Activated gamma-delta T cell treated with Interleukin-2 at 50 U/mL for 16 hours (primary cell): Measurements from ENCODE around the gene BRSK2.
"Not testable (repeated sequence)": the region's sequence is repeated elsewhere in the genome, so short reads cannot be mapped to it uniquely, and the experiment has no call there.

Experiments used
- DNase-seq: peaks from one replicate; pipeline ENCODE4 v3.0.0-alpha.2; 2020

BRSK2 gene

DNA sequence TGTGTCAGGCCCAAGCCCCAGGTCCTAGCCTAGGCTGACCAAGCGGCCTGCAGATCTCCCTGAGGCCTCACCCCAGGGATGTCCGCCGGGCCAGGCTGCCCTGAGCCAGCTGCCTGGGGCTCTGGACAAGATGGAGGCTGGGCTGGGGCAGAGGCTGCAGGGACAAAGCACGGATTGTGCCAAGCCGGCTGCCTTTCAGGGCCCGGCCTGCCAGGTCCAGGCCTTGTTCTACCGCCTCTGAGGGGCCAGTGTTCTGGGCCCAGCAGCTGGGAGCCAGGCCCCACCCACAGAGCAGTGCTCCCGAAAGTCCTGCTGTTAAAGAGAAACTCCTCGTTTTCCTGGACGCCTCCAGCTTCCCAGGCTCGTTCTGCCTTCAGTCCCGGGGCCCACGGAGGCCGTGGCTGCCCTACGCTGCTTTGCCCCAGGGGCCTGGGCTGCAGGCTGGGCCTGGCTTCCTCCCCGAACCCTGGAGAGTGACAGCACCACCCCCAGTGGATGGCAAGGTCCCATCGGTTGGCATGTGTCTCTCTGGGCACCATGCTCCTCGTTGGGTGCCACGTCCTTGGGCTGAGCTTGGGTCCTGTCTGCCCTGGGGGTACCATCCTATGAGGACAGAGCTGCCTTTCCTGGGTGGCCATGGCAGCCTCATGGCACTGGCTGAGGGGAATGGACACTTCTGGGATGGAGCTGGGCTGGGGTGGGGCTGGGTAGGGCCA is 7.6 kb downstream of the BRSK2 start:
- DNase-seq: no peak

DNA sequence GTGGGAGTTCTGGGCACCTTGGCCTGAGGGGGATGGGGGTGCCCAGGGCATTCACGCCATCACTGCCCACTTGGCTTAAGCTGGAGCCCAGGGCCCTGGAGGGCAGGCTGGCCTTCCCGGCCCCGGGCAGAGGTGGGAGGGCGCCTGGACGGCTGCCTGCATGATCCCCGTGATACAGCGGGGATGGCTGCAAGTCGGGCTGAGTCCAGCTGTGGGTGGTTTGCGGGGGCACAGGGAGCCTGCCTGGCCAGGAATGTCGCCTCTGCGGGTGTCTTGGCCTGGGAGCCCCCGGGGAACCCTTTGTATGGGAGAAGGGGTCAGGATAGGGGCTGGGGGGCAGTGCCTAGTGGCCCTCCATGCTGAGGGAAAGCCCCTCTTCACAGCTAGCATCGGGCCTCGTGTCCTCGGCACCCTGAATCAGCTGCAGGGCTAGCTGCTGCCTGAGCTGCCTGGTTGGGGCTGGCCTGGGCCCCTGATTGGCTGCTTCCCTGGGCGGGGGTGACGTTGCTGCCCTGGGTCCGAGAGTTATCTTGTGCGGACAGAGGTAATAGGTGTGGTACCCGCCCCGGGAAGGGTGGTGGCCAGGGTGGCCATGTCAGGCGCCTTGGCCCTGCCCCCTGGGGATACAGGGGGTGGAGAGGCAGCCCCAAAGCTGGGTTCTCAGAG is 8.3 kb downstream of the BRSK2 start:
- DNase-seq: no peak

GRCh38 chr11:1398528-1399235 is 8.9 kb downstream of the BRSK2 start:
- DNase-seq: no peak

GRCh38 chr11:1399386-1400316 is 9.9 kb downstream of the BRSK2 start:
- DNase-seq: no peak

- no peak for DNase-seq
Observed at GRCh38 chr11:1400317-1401170, 10.8 kb downstream of the BRSK2 start.

DNA sequence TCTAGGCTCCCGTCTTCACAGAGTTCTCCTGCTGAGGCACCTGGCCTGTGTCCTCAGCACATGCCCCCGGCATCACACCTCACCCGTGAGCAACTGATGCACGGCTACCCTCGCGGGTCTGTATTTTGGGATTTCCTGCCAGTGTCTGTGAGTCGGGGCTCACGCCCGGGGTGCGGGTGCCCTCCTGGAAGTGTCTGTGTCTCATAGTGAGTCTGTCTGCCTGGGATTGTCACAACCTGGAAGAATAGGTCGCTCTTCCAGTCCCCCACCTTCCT is 11.4 kb downstream of the BRSK2 start:
- no peak for DNase-seq

- DNase-seq: peak; percentile 38
Observed at GRCh38 chr11:1401656-1402221, 12.0 kb downstream of the BRSK2 start.

DNA sequence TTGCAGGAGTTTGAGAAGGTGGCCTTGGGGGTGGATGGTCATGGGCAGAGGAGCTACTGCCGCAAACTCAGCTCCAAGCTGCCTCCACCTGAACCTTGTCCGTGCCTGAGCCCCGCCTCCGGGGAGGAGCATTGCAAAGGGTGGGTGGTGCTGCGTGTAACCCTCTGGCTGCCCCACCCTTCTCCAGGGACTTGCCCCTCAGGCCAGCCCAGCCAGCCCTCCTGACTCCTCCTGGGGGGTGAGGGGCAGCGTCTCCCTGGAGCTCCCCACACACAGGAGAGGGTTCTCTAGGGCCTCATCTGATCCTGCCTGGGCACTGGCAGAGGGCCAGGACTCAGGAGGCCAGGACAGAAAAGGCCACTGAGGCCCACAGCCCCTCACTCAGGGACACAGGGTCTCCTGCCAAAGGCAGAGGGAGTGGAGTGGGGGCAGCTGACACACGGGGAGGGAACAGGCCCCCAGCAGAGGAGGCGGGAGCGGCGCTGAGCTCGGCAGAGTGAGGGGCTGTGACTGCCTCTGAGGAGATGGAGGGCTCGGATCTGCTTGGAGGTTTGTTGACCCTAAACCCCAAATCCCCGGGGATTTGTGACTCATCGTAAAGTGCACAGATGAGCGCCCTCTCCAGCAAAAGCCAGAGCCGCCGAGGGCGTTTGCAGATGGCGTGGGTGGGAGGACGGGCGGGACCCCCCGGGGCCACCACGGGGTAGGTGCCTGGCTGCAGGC is 12.8 kb downstream of the BRSK2 start:
- DNase-seq: no peak

DNA sequence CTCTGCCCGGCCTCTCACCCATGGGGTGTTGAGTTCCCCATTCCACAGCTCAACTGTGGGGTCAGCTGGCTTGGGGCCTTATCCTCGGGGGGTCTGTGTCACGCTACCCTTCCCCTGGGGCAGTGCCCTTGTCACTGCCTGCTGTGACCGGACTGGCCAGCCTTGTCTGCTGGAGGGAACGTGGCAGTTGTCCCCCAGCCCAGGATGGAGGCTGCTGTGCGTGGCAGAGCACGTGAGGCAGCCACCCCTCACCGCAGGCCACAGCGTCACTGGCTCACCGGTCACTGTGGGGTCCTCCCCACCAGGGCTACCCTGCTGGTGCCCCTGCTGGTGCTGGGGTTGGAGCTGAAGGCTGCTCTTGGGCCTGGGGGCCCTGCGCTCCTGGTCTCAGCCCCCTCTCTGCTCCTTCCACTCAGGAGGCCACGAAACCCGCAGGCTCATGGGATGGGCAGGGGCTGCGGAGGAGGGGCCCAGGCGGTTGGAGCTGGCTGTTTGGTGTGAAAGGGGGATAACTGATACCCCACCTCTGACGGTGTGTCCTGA is 13.4 kb downstream of the BRSK2 start:
- DNase-seq: no peak

DNA sequence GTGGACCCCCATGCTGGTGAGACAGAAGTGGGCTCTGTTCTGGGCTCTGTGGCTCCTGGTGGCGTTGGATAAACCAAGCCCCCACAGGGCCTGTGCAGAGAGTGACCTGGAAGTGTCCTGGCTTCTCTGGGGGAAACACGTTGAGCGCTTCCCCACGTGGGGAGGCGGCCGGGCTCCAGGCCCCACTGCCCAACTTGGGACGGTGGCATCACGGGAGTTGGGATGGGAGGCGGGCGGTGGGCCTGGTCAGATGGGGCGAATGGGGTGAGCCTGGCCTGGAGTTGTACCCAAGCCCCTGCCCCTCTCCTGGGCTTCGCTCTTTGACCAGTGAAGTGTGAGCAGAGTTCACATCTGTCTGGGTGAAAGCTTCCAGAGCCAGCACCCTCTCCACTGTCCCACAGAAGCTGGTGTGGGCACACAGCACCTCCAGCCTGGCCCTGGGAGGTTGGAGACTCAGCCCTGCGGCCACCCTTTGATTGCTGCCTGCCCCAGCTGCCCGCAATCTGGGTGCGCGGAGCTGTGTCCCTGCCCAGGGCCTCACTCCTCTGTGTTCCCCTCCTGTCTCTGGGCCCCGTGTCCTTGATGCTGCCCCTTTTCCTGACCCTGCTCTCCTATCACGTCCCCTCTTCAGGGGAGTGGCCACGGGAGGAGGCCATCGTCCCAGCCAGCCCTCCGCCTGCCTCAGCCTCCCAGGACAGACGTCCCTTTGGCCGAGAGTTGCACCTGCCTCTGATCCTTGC is 14.2 kb downstream of the BRSK2 start:
- no peak for DNase-seq

DNA sequence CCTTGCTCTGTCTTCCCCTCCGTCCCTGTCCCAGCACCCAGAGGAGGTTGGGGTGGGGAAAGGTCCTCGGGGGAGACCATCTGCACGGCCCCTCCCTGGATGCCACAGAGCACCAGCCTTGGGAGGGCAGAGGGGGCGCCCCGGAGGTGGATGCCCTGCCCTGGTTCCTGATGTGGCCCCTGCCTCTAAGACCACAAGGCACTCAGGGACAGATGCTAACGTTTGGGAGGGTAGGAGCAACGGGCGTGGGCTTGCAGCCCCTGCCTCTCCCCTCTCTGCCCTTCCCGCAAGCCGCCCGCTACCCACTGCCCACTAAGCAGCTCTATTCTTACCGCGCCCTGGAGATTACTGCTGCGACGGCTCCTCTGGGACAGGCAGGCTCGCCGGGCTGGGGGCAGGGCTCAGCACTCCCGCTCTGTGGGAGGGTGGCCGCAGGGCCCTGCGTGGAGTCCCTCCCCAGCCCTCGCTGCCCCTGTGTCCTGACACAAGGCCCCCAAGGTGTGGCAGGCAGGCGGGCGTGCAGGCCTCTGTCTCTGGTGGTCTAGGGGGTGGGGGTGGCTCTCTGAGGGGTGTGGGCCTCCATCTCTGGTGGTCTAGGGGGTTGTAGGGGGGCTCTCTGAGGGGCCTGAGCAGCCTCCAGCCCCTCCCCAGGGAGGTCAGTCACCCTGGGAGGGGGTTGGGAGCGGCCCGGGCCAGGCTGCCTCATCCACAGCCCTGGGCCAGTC is 14.9 kb downstream of the BRSK2 start:
- DNase-seq: no peak

DNA sequence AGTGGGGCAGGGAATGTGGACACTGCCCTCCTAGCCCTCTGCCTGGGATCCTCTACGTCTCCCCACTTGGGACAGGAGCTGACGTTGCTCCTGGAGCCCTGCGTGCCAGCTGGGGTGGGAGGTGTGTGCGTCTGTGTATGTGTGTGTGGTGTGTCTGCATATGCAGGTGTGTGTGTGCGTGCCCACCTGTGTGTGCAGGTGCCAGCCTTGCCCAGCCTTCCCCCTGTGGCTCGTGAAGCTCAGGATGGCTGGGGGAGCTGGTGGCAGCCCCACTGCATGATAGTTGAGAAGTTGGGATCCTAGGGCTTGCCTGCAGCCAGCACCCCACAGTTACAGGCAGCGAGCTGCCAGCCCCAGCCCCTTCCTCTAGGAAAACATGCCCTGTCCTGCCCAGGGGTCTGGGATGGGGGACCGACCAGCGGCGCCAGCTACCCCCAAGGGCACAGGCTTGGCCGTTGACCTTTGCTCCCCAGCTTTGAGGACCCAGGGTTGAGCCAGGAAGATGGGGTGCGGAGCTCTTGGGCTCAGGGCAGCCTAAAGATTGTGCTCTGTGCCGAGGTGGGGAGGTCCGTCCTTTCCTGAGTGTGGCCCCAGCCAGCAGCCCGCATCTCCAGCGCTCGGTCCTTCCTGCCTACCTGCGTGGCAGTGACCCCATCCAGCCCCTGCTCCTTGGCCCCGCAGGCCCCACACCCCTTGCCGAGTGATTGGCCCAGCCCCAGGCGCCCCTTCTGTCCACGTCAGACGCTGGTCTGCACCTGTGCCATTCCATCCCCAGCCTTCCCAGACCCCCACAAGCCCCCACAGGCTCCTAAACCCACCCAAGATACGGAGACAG is 15.7 kb downstream of the BRSK2 start:
- DNase-seq: no peak

DNA sequence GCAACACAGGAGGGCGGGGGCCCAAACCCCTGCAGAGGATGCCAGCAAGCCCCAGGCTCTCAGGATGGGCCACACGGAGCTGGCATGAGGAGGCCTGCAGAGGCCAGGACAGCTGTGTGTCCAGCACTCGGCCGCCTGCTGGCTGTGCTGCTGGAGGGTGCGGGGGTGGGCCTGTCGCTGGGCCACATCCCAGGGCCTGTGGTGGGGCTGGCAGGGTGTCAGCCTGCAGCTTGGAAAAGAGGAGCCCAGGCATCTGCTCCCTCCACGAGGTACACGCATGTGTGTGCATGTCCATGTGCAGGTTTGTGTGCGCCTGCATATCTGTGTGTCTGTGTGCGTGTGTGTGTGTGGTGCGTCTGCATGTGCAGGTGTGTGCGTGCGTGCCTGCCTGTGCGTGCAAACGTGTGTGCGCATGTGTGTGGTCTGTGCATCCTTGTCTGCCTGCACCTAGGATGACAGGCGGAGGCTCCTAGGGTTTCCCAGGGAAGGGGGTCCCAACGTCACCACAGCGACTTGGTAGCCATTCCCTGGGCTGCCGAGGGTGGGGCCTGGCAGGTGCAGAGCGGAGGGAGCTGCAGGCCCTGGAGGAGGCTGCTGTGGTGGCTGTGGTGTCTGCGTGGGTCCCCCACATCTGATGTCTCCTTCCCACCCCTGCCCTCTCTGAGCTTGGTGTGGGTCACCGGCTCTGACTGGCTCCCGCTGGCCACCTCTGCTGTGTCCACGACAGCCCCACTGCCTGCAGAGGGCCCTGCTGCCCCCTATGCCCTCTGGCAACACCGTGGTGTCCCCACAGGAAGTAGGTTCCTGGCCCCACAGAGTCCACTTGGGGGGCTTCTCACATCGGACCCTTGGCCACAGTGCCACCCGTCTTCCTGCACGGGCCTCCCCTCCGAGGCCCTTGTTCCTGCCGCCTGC is 17.1 kb downstream of the BRSK2 start:
- DNase-seq: no peak

DNA sequence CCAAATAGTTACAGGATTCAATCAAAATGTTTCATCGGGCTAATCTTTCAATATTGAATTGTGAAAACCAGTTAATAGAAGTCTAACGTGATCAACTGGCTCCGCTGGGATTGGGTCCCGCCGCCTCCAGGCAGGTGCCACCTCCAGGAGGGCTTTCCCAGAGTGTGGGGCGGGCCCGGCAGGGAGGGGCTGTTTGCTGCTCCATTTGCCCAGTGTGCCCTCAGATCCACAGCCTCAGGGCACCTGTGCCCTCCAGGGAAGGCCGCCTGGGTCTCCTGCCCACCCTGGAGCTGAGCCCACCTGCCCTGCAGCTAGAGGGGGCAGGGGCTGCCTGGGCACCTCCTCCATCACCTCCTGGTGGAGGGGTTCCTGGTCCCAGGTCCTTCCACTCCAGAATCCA is 17.9 kb downstream of the BRSK2 start:
- DNase-seq: no peak

DNA sequence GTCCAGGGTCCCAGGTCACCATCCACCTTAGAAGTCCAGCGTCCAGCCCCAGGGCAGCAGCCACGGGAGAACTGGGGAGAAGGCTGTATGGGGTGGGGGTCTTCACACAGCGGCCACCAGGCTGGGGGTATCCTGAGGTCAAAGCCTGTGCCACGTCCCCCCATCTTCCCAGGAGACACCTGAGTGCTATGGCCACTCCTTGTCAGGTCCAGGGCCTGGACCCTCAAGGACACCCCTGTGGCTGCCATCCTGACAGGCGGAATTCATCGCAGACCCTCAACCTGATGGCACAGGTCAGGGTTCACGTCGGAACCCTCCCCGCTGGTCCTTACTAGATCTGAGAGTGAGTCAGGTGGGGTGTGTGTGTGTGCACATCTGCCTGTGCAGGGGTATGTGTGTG is 18.6 kb downstream of the BRSK2 start:
- no peak for DNase-seq

DNA sequence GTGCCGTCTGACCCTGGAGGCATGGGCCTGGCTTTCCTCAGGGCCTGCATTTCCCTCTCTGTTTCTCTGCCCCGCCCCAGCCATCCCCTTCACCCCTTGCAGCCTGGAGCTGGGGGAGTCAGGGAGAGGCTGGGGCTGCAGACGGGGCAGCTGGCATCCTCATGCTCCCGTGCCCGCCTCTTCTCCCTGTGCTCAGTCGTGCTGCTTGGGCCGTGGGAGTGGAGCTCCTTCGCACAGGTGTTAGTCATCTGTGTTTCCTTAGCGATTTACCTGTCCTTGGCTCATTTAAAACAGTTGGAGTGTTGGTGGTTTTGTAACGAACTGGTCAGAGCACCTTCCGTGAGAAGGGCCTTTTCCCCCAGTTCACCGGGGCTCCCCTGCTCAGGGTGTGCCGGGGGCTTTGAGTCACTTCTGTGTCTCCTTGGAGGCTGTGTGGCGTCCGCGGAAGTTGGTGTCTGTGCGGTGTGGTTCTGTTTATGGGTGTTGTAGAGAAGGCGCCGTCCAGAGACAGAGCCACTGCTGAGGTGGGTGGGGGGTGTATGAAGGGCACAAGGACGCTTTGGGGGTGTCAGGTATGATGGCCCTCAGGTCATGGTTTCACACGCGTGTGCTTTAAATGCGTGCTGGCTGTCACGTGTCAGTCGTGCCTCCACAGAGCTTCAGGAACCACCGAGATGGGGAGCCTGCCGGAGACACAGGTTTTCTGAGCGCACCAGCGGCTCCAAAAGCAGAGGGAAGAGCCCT is 19.5 kb downstream of the BRSK2 start:
- no peak for DNase-seq

DNA sequence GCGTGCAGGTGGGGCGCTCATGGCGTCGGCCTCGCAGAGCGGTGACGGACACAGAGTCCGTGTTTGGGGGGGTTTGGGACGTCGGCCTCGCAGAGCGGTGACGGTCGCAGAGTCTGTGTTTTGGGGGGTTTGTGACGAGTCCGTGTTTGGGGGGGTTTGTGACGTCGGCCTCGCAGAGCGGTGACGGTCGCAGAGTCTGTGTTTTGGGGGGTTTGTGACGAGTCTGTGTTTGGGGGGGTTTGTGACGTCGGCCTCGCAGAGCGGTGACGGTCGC is 20.1 kb downstream of the BRSK2 start:
- DNase-seq: not testable (repeated sequence)
